HEK293 (cell line): ENCODE measurements around the gene CDC42EP2.
"Not testable (repeated sequence)": the region's sequence is repeated elsewhere in the genome, so short reads cannot be mapped to it uniquely, and the experiment has no call there.

Experiments used
- CTCF ChIA-PET: fragments of 350-600 bp; formaldehyde crosslinking; extraction: SDS; loops from one replicate; lab custom pipeline; 2021; ENCODE audit warnings: antibody characterized with exemption; lab: Yijun Ruan, JAX
- POLR2A ChIA-PET: fragments of 300-600 bp; formaldehyde crosslinking; extraction: SDS; loops from one replicate; lab custom pipeline; 2020; ENCODE audit warnings: antibody characterized with exemption, inconsistent platforms; lab: Yijun Ruan, JAX
- H3K27ac ChIP-seq: fragments of 200-500 bp; sonication (Bioruptor generic); 2 replicates; pipeline ENCODE4 v1.5.1; 2014; ENCODE audit warnings: low read depth, low read length, control low read depth, inconsistent platforms; ENCODE audit errors: extremely low read depth
- H3K36me3 ChIP-seq, 2 experiments: fragments of 200-500 bp in 1 of 2; sonication (Bioruptor generic) in 1 of 2; 1 replicate in 1 of 2; 2 replicates in 1 of 2; pipeline ENCODE4 v1.5.1; 2014 to 2017; ENCODE audit warnings: inconsistent platforms in 2 of 2, low read length in 2 of 2; ENCODE audit not compliant: control insufficient read depth in 2 of 2, insufficient read depth in 1 of 2
- H3K4me1 ChIP-seq: fragments of 200-500 bp; sonication (Bioruptor generic); 2 replicates; pipeline ENCODE4 v1.5.1; 2014; ENCODE audit warnings: mild to moderate bottlenecking, low read length, inconsistent platforms; ENCODE audit not compliant: control insufficient read depth, insufficient read depth
- H3K4me3 ChIP-seq: 2 replicates; pipeline ENCODE4 v1.5.1; 2011; ENCODE audit warnings: low read depth, mild to moderate bottlenecking, control low read depth, low read length, moderate library complexity
- H3K9me3 ChIP-seq: fragments of 200-500 bp; sonication (Bioruptor generic); 2 replicates; pipeline ENCODE4 v1.5.1; 2014; ENCODE audit warnings: low read depth, low read length, inconsistent platforms; ENCODE audit not compliant: control insufficient read depth, insufficient read depth
- GFI1B ChIP-seq: fragments of 450-650 bp; formaldehyde crosslinking; IDR thresholded peaks from 2 replicates; pipeline ENCODE4 v1.5.1; 2016; ENCODE audit warnings: missing biosample characterization, missing genetic modification characterization
- KLF10 ChIP-seq: fragments of 450-650 bp; IDR thresholded peaks from 2 replicates; pipeline ENCODE4 v1.5.1; 2018; ENCODE audit warnings: missing biosample characterization, mild to moderate bottlenecking, missing genetic modification characterization
- PRDM1 ChIP-seq: fragments of 450-650 bp; formaldehyde crosslinking; IDR thresholded peaks from 2 replicates; pipeline ENCODE4; 2016; ENCODE audit warnings: missing biosample characterization, missing genetic modification characterization
- REST ChIP-seq: fragments of 450-650 bp; formaldehyde crosslinking; IDR thresholded peaks from 2 replicates; pipeline ENCODE4 v1.5.1; 2016; ENCODE audit warnings: missing biosample characterization, missing genetic modification characterization
- ZFHX2 ChIP-seq: fragments of 450-650 bp; formaldehyde crosslinking; conservative IDR thresholded peaks from 2 replicates; pipeline ENCODE4 v1.5.1; 2016; ENCODE audit warnings: missing biosample characterization, missing genetic modification characterization
- ZNF121 ChIP-seq: fragments of 450-650 bp; formaldehyde crosslinking; IDR thresholded peaks from 2 replicates; pipeline ENCODE4 v1.5.1; 2016; ENCODE audit warnings: missing biosample characterization, missing genetic modification characterization
- ZNF341 ChIP-seq: fragments of 450-650 bp; formaldehyde crosslinking; IDR thresholded peaks from 2 replicates; pipeline ENCODE4; 2016; ENCODE audit warnings: low read depth, missing biosample characterization, missing genetic modification characterization
- ZNF354C ChIP-seq: fragments of 450-650 bp; formaldehyde crosslinking; IDR thresholded peaks from 2 replicates; pipeline ENCODE4 v1.5.1; 2016; ENCODE audit warnings: missing biosample characterization, missing genetic modification characterization, low read depth, borderline replicate concordance
- ZNF398 ChIP-seq: fragments of 450-650 bp; formaldehyde crosslinking; IDR thresholded peaks from 2 replicates; pipeline ENCODE4 v1.5.1; 2017; ENCODE audit warnings: missing biosample characterization, missing genetic modification characterization
- ZNF404 ChIP-seq: fragments of 450-650 bp; formaldehyde crosslinking; IDR thresholded peaks from 2 replicates; pipeline ENCODE4 v1.5.1; 2017; ENCODE audit warnings: missing biosample characterization, missing genetic modification characterization
- ZNF449 ChIP-seq: fragments of 450-650 bp; formaldehyde crosslinking; IDR thresholded peaks from 2 replicates; pipeline ENCODE4 v1.5.1; 2017; ENCODE audit warnings: missing biosample characterization, mild to moderate bottlenecking, missing genetic modification characterization, moderate library complexity
- ZNF48 ChIP-seq: fragments of 450-650 bp; formaldehyde crosslinking; IDR thresholded peaks from 2 replicates; pipeline ENCODE4 v1.5.1; 2016; ENCODE audit warnings: missing biosample characterization, missing genetic modification characterization
- ZNF560 ChIP-seq: fragments of 450-650 bp; formaldehyde crosslinking; IDR thresholded peaks from 2 replicates; pipeline ENCODE4 v1.5.1; 2017; ENCODE audit warnings: missing biosample characterization, missing genetic modification characterization, borderline replicate concordance
- ZNF561 ChIP-seq: fragments of 450-650 bp; IDR thresholded peaks from 2 replicates; pipeline ENCODE4 v1.5.1; 2018; ENCODE audit warnings: missing biosample characterization, missing genetic modification characterization, borderline replicate concordance
- ZNF600 ChIP-seq: fragments of 450-650 bp; formaldehyde crosslinking; IDR thresholded peaks from 2 replicates; pipeline ENCODE4 v1.5.1; 2016; ENCODE audit warnings: missing biosample characterization, missing genetic modification characterization
- ZNF623 ChIP-seq: fragments of 450-650 bp; formaldehyde crosslinking; IDR thresholded peaks from 2 replicates; pipeline ENCODE4 v1.5.1; 2016; ENCODE audit warnings: missing biosample characterization, missing genetic modification characterization
- ZNF654 ChIP-seq: fragments of 450-650 bp; formaldehyde crosslinking; IDR thresholded peaks from 2 replicates; pipeline ENCODE4 v1.5.1; 2016; ENCODE audit warnings: low read depth, missing biosample characterization, missing genetic modification characterization
- ZNF837 ChIP-seq: fragments of 450-650 bp; formaldehyde crosslinking; IDR thresholded peaks from 2 replicates; pipeline ENCODE4 v1.5.1; 2016; ENCODE audit warnings: missing biosample characterization, missing genetic modification characterization

CDC42EP2 gene

GRCh38 chr11:65329944-65330403 is 15.3 kb downstream of the CDC42EP2 start (continued):
- no peak for TF ChIP-seq ZNF449
- TF ChIP-seq ZNF48 (tag by site-specific recombination) = no peak
- 0 out of 2 replicates have a peak, but pooled peaks have one; percentile 34 for TF ChIP-seq REST (tag by site-specific recombination)
- no peak for TF ChIP-seq ZNF623 (tag by site-specific recombination)
- TF ChIP-seq ZNF561 = no peak
- no peak for TF ChIP-seq GFI1B (tag by site-specific recombination)
- peak; percentile 56; the same call in 1 of the 2 replicates for TF ChIP-seq ZNF600
- no peak for TF ChIP-seq ZNF560
- TF ChIP-seq KLF10 (tag by site-specific recombination) = no peak
- TF ChIP-seq ZNF654 (tag by site-specific recombination) = peak; percentile 45

- H3K4me1 ChIP-seq = no peaks in the 10 kb centered on the region
- no peak for TF ChIP-seq ZFHX2 (tag by site-specific recombination)
- peak; percentile 69; the same call in 1 of the 2 replicates for TF ChIP-seq ZNF121 (tag by site-specific recombination)
- TF ChIP-seq, all 188 proteins: peak for 1
- ChIA-PET CTCF (interaction anchor here (0.5 to 11.7 kb wide), 42 partner anchors 8 to 1385 kb away, joined by 3 to 206 read pairs (median 5); partner anchors contain the start of genes ARL2, CDC42EP2 and POLA2), POLR2A (interaction anchor here (1.0 to 2.2 kb wide), 2 partner anchors 16 to 167 kb away, joined by 5 to 9 read pairs; partner anchors contain the start of gene CDC42EP2)
- H3K9me3 ChIP-seq = no peaks in the 10 kb centered on the region
- no peaks in the 10 kb centered on the region for H3K36me3 ChIP-seq
- no peak overlapping the region for H3K27ac ChIP-seq
- no peak overlapping the region for H3K4me3 ChIP-seq
Measured at GRCh38 chr11:65330544-65330943, 15.9 kb downstream of the CDC42EP2 start.

GRCh38 chr11:65332591-65332990 is 17.9 kb downstream of the CDC42EP2 start:
- TF ChIP-seq ZNF121 (tag by site-specific recombination) = peak; percentile 54; the same call in 1 of the 2 replicates
- H3K36me3 ChIP-seq, H3K4me3 ChIP-seq, H3K4me1 ChIP-seq, H3K27ac ChIP-seq, H3K9me3 ChIP-seq: not testable (repeated sequence)
- CTCF ChIA-PET = interaction anchor here (0.7 to 11.7 kb wide), 6 partner anchors 14 to 219 kb away, joined by 3 to 206 read pairs (median 3); partner anchors contain the start of gene CDC42EP2
- POLR2A ChIA-PET = interaction anchor here (0.6 to 1.8 kb wide), 11 partner anchors 9 to 240 kb away, joined by 3 to 11 read pairs (median 7); partner anchors contain the start of genes CDC42EP2, FAM89B and POLA2

GRCh38 chr11:65334696-65335295 is 20.1 kb downstream of the CDC42EP2 start:
- peak overlapping the region; percentile 90 for H3K4me3 ChIP-seq
- POLR2A ChIA-PET = interaction anchor here (0.5 to 3.1 kb wide), 9 partner anchors 8 to 164 kb away, joined by 3 to 24 read pairs (median 5); partner anchors contain the start of genes MALAT1, NEAT1, POLA2 and TIGD3
- CTCF ChIA-PET = interaction anchor here (0.8 to 11.7 kb wide), 4 partner anchors 14 to 59 kb away, joined by 4 to 206 read pairs (median 8); partner anchors contain the start of gene CDC42EP2
- TF ChIP-seq ZNF341 (tag by site-specific recombination) = 0 out of 2 replicates have a peak, but pooled peaks have one; percentile 11
- TF ChIP-seq PRDM1 (tag by site-specific recombination) = peak; percentile 69
- TF ChIP-seq ZNF837 (tag by site-specific recombination) = no peak
- TF ChIP-seq ZNF354C (tag by site-specific recombination) = no peak
- no peak for TF ChIP-seq ZNF404 (tag by site-specific recombination)
- TF ChIP-seq ZNF398 = no peak
- peak overlapping the region; percentile 62 for H3K27ac ChIP-seq
- no peaks in the 10 kb centered on the region for H3K9me3 ChIP-seq
- H3K36me3 ChIP-seq = peaks cover 0 to 13% of the 10 kb centered on the region in 2 experiments; a peak in 2 of 3 replicates
- H3K4me1 ChIP-seq = no peaks in the 10 kb centered on the region
